Activated gamma-delta T cell treated with Interleukin-2 at 50 U/mL for 16 hours (primary cell): Measurements from ENCODE around the gene FOXG1.

Experiments used
- DNase-seq: peaks from one replicate; pipeline ENCODE4 v3.0.0-alpha.2; 2020

Gene FOXG1

GRCh38 chr14:28777471-28778137, 11.0 kb downstream of the FOXG1 start:
- DNase-seq: no peak

- no peak for DNase-seq
These were observed 11.8 kb downstream of the FOXG1 start for GRCh38 chr14:28778138-28779117.

- no peak for DNase-seq
These were observed 12.9 kb downstream of the FOXG1 start for GRCh38 chr14:28779456-28779855.

DNA sequence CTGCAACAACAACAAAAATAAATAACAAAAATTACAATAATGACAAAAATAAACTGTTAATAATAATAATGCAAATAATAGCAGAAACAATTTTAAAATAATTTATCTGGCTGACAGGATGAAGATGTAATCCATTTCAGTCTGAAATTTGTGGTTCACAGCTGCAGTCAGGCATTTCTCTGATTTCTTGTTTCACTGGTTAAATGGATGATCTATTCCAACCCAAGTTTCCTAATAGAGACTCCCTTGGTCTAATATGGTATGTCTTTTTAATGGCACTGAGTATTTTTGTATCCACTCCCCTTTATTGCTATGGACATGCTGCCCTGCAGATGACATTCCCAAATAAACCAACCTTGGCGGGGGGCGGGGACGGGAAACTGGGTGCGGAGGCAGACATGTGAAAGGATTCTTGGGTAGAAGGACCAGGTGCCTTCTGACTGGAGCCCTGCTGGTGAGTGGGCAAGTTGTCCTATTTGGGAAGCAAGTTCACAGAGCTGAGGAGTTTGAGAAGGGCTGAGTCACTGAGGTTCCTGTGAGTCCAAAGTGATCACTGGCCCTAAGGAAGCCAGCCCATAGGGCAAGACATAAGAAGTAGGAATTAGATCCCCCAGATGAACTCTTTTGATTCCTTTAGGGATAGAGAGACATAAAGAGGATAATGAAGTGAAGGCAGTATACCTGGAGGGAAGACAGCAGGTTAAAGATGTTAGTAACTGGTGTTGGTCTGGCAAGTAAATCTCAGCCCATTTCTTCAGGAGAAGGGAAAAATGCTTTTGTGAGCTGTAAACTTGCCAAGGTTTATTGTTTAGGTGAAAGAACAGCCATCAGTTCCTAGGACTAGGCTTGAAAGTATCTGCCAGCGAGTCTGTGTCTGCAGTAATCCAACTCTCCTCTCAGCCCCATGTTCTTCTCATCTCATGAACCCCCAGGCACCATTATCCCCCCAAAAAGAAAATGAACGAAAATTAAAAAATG, 14.5 kb downstream of the FOXG1 start:
- DNase-seq: no peak

- no peak for DNase-seq
These were observed 15.7 kb downstream of the FOXG1 start for GRCh38 chr14:28782301-28782700.

- no peak for DNase-seq
These were observed 17.1 kb downstream of the FOXG1 start for GRCh38 chr14:28783664-28784063.

DNA sequence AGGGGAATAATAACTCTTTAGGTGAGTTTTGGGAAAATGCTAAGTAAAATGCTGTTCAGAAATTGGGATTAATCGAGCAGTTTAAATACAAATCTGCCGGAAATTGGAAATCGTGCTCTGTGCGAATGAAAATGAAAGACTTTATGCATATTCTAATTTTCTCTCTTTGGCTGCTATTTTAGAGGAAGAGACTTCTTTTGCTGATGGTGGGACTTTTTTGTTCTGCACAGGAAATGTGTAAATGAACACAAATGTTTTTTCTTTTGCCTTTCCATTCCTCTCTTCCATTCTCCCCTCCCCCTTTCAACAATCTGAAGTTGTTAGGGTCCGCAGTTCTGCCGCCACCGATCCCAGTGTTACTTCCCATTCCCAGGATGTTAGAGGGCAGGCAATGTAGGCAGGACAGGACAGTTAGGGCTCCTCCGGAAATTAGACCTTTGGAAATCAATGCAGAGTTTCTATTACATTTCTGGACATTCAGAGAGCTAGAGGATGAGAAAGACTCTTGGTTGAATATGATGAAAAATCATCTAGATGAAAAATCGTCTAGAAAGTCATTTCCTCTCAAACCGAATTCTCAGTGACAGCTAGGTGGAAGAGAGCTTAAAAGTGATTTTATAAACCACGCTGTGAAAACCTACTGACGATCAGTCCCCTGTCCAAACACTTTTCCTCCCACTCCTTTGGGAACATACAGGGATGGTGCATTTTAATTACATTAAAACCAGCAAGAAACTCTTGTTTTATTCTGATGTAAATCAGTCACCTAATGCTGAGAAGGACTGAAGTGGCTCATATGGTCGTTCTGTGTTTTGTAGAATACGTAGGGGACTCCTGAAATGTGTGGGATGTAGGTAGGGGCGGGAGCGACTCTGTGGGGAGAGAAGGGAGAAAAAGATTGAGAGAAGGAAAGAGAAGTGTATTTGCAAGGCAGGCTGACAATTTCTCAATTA, 17.8 kb downstream of the FOXG1 start:
- no peak for DNase-seq

GRCh38 chr14:28785096-28785952, 18.7 kb downstream of the FOXG1 start:
- no peak for DNase-seq

- DNase-seq: no peak
These were observed 40.9 kb downstream of the FOXG1 start for GRCh38 chr14:28807518-28807917.

DNA sequence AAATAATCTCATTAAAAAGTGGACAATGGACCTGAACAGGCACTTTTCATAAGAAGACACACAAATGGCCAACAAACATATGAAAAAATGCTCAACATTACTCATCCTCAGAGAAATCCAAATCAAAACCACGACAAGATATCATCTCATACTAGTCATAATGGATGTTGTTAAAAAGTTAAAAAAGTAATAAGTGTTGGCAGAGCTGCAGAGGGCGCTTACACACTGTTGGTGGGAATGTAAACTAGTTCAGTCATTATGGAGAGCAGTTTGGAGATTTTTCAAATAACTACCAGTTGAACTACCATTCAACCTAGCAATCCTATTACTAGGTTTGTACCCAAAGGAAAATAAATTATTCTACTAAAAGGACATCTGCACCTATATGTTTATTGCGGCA, 47.2 kb downstream of the FOXG1 start:
- no peak for DNase-seq
